GM12878 (cell line): Measurements from ENCODE around the gene PDGFC. TPM values are rescaled to one million over a fixed set of nuclear protein-coding genes. Genes with fewer than 3 reads are reported as not detected.

Source experiments
- ATAC-seq: fragments of 200-7000 bp; cut with Tn5 transposase; 3 replicates; pipeline ENCODE4 v1.9.1; 2020; ENCODE audit warnings: mild to moderate bottlenecking, moderate library complexity
- BruUV-seq: library from RNA; stranded (reverse); fragments of 400-500 nt; replicated peaks from 2 replicates; lab custom pipeline; 2021; lab: Mats Ljungman, UMichigan
- CTCF ChIA-PET: fragments of 300-600 bp; sonication (Branson Sonifier 250); formaldehyde crosslinking; extraction: SDS; loops from one replicate; lab custom pipeline; 2021; ENCODE audit warnings: inconsistent platforms; lab: Yijun Ruan, JAX
- POLR2A ChIA-PET: fragments of 350-600 bp; formaldehyde crosslinking; extraction: SDS; loops from one replicate; lab custom pipeline; 2021; ENCODE audit warnings: inconsistent platforms; lab: Charles Lee
- RAD21 ChIA-PET: fragments of 300-600 bp; sonication (Branson Sonifier 250); formaldehyde crosslinking; loops from one replicate; lab custom pipeline; 2023; ENCODE audit warnings: antibody characterized with exemption; ENCODE audit not compliant: unreplicated experiment; lab: Charles Lee
- SMC1A ChIA-PET: fragments of 300-600 bp; sonication (Branson Sonifier 250); formaldehyde crosslinking; loops from one replicate; lab custom pipeline; 2023; ENCODE audit not compliant: unreplicated experiment, uncharacterized antibody; lab: Charles Lee
- DNase-seq: peaks from one replicate; pipeline ENCODE4 v3.0.0-alpha.2; 2011; ENCODE audit warnings: low read depth, low spot score
- FAIRE-seq: peaks from 3 replicates; lab custom pipeline; 2011; peaks lifted over from hg19 to GRCh38; lab: Jason Lieb, UNC
- H2AFZ ChIP-seq: 2 replicates; pipeline ENCODE4 v1.6.0; 2011; ENCODE audit warnings: low read depth, low read length, control low read depth; ENCODE audit not compliant: control insufficient read depth
- H3K27ac ChIP-seq: 2 replicates; pipeline ENCODE4 v1.5.1; 2011; ENCODE audit warnings: control low read depth; ENCODE audit not compliant: control insufficient read depth, insufficient read depth
- H3K27me3 ChIP-seq, 2 experiments: replicated peaks in 1 of 2; 2 replicates each; pipeline versions ENCODE4 v1.6.0 to v1.6.1; 2011; ENCODE audit warnings: low read length in 1 of 2; ENCODE audit not compliant: control insufficient read depth in 2 of 2, insufficient read depth in 2 of 2
- H3K36me3 ChIP-seq, 2 experiments: 2 replicates each; pipeline ENCODE4 v1.5.1; 2011; ENCODE audit warnings: low read length in 1 of 2; ENCODE audit not compliant: control insufficient read depth in 2 of 2, insufficient read depth in 2 of 2
- H3K4me1 ChIP-seq: 2 replicates; pipeline ENCODE4 v1.6.1; 2011; ENCODE audit warnings: mild to moderate bottlenecking, low read length, moderate library complexity, mixed read lengths; ENCODE audit not compliant: control insufficient read depth, insufficient read depth
- H3K4me2 ChIP-seq: 2 replicates; pipeline ENCODE4 v1.6.0; 2011; ENCODE audit warnings: control low read depth; ENCODE audit not compliant: control insufficient read depth, insufficient read depth
- H3K4me3 ChIP-seq: fragments of 200-600 bp; sonication (generic); 2 replicates; pipeline ENCODE4 v1.5.1; 2016
- H3K79me2 ChIP-seq: 2 replicates; pipeline ENCODE4 v1.6.0; 2011; ENCODE audit warnings: low read length; ENCODE audit not compliant: control insufficient read depth, insufficient read depth
- H3K9ac ChIP-seq: 2 replicates; pipeline ENCODE4 v1.8.0; 2011; ENCODE audit warnings: low read length, control low read depth, mixed read lengths; ENCODE audit not compliant: control insufficient read depth, insufficient read depth
- H3K9me3 ChIP-seq: replicated peaks from 3 replicates; pipeline ENCODE4 v1.5.1; 2011; ENCODE audit warnings: mild to moderate bottlenecking, low read length; ENCODE audit not compliant: control insufficient read depth, insufficient read depth
- H4K20me1 ChIP-seq: 2 replicates; pipeline ENCODE4 v1.6.0; 2011; ENCODE audit not compliant: control insufficient read depth, insufficient read depth
- ATF7 ChIP-seq: fragments of 450-650 bp; IDR thresholded peaks from 2 replicates; pipeline ENCODE4 v1.6.1; 2016; ENCODE audit warnings: low read depth, mild to moderate bottlenecking
- MEF2B ChIP-seq: fragments of 450-650 bp; IDR thresholded peaks from 2 replicates; pipeline ENCODE4 v1.6.1; 2018; ENCODE audit warnings: mild to moderate bottlenecking, moderate library complexity; ENCODE audit not compliant: partially characterized antibody, poor library complexity, severe bottlenecking
- MYC ChIP-seq: IDR thresholded peaks from 2 replicates; pipeline ENCODE4 v1.6.1; 2011; ENCODE audit warnings: mild to moderate bottlenecking, low read length, moderate library complexity, inconsistent platforms; ENCODE audit not compliant: insufficient read depth, insufficient replicate concordance, insufficient read length, severe bottlenecking
- RAD21 ChIP-seq: IDR thresholded peaks from 2 replicates; pipeline ENCODE4 v1.6.1; 2011; ENCODE audit warnings: mild to moderate bottlenecking, low read depth, low read length, moderate library complexity; ENCODE audit not compliant: insufficient read depth
- RBBP5 ChIP-seq: fragments of 200-600 bp; sonication (generic); conservative IDR thresholded peaks from 2 replicates; pipeline ENCODE4 v1.6.1; 2016
- SIX5 ChIP-seq: IDR thresholded peaks from 2 replicates; pipeline ENCODE4 v1.6.1; 2011; ENCODE audit warnings: mild to moderate bottlenecking, low read depth, low read length, moderate library complexity; ENCODE audit not compliant: severe bottlenecking
- SPI1 ChIP-seq: IDR thresholded peaks from 2 replicates; pipeline ENCODE4 v1.6.1; 2011; ENCODE audit warnings: low read depth, mild to moderate bottlenecking, low read length, moderate library complexity, borderline replicate concordance; ENCODE audit not compliant: insufficient read depth
- SUPT20H ChIP-seq: IDR thresholded peaks from 2 replicates; pipeline ENCODE4 v1.6.1; 2011; ENCODE audit warnings: low read depth, mild to moderate bottlenecking, low read length, moderate library complexity, borderline replicate concordance; ENCODE audit not compliant: control insufficient read depth
- YBX1 ChIP-seq: fragments of 450-650 bp; IDR thresholded peaks from 2 replicates; pipeline ENCODE4 v1.6.1; 2016; ENCODE audit warnings: antibody characterized with exemption
- WGBS: methylation state at CpG from one replicate; pipeline ENCODE4 v1.1.6; 2016; ENCODE audit warnings: low lambda C conversion rate; ENCODE audit not compliant: insufficient replicate concordance, insufficient coverage; ENCODE audit errors: missing lambda C conversion rate; 5-methylcytosine and 5-hydroxymethylcytosine counted together
- in situ Hi-C: fragments of 300-500 bp; cut with MboI; formaldehyde crosslinking; loops from 9 replicates; pipeline ENCODE4 v1.14.3; 2018; ENCODE audit warnings: mixed read lengths
- intact Hi-C: fragments of 100-400 bp; cut with micrococcal nuclease; formaldehyde crosslinking; loops from one replicate; pipeline ENCODE4 v1.14.2; 2022; ENCODE audit not compliant: unreplicated experiment
- polyA plus RNA-seq, 11 experiments: library from polyadenylated mRNA; depleted of rRNA in 4 of 11; unstranded in 6 of 11; stranded (reverse) in 5 of 11; fragments of >200 nt; fragmentation: Nextera tagmentation in 4 of 11; fragmentation: Illumina TruSeq in 1 of 11; extraction: Ambion mirVana in 4 of 11; extraction: Trizol in 1 of 11; gene quantifications; 1 replicate in 1 of 11; 2 replicates in 10 of 11; pipeline versions ENCODE4 v1.2.1 to v1.2.3, GENCODE V29; 2011 to 2016; ENCODE audit warnings: inconsistent platforms in 2 of 11, missing spikeins in 2 of 11, low read depth in 1 of 11
- total RNA-seq, 4 experiments: library from RNA; depleted of rRNA in 3 of 4; stranded (reverse); fragments of >200 nt in 3 of 4; fragmentation: Illumina TruSeq in 1 of 4; extraction: Trizol in 1 of 4; gene quantifications; 2 replicates each; pipeline versions ENCODE4 v1.2.1 to v1.2.3, GENCODE V29; 2013 to 2021
- TF ChIP-seq, protein P1 (sequence below): fragments of 450-650 bp; IDR thresholded peaks from 2 replicates; pipeline ENCODE4 v1.6.1; 2018; ENCODE audit warnings: mild to moderate bottlenecking, low read depth, moderate library complexity; ENCODE audit not compliant: partially characterized antibody
- TF ChIP-seq, protein P2 (sequence below), 3 experiments: IDR thresholded peaks in 2 of 3; conservative IDR thresholded peaks in 1 of 3; 2 replicates each; pipeline ENCODE4 v1.5.1; 2011; ENCODE audit warnings: low read depth in 3 of 3, low read length in 3 of 3, mild to moderate bottlenecking in 3 of 3, control low read depth in 2 of 3, moderate library complexity in 2 of 3, inconsistent platforms in 1 of 3, mixed read lengths in 1 of 3; ENCODE audit not compliant: control insufficient read depth in 2 of 3, insufficient read depth in 1 of 3; ENCODE audit errors: extremely low read depth in 1 of 3
- TF ChIP-seq, protein P3 (sequence below): IDR thresholded peaks from 2 replicates; pipeline ENCODE4 v1.6.1; 2011; ENCODE audit warnings: low read depth, low read length, improper control_type of control experiment, borderline replicate concordance
- TF ChIP-seq, protein P4 (sequence below): fragments of 450-650 bp; formaldehyde crosslinking; IDR thresholded peaks from 2 replicates; pipeline ENCODE4 v1.5.0; 2022; ENCODE audit warnings: mild to moderate bottlenecking, missing genetic modification characterization

The PDGFC gene
- total and polyA plus RNA-seq, 10 of the 15 experiments (the other 5 are each of a cell fraction or from before 2014, with no cell fraction given) = 0.02 to 0.18 TPM; not detected in 8

DNA sequence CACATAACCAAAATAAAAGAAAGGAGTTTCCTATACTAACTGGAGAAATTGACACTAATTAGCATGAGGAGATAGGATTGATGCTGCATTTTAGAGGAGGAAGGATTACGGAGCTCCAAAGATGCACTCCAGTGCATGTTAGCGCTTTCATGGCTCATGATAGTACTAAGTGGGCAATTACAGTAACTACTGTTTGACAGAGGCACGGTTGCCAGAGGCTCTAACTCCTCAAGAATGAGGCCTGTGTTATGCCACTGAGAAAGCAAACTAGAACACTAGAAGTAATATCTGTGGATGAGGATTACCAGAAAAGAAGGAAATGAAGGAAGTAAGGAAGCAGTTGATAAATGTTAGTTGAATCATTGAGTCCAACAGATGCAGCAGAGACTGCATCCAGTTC lies 19.6 kb upstream of the PDGFC start:
- no peaks in the 10 kb centered on the region; the same call in 2 of the 3 replicates for H3K9me3 ChIP-seq
- intact Hi-C loops (no loop called here), in situ Hi-C loops (no loop called here)
- no TSS peak for BruUV-seq
- H3K27ac ChIP-seq = no peak overlapping the region
- H3K79me2 ChIP-seq = no peaks in the 10 kb centered on the region
- FAIRE-seq (no peak), DNase-seq (no peak), ATAC-seq (no peak)
- CTCF ChIA-PET = no interaction called here
- no peaks in the 10 kb centered on the region; a peak in 1 of 4 replicates for H3K27me3 ChIP-seq
- no peaks in the 10 kb centered on the region for H3K4me1 ChIP-seq
- SMC1A ChIA-PET = no interaction called here
- no peaks in the 10 kb centered on the region for H3K36me3 ChIP-seq
- POLR2A ChIA-PET = no interaction called here
- H2AFZ ChIP-seq = no peak overlapping the region
- H3K9ac ChIP-seq = no peak overlapping the region
- no peak overlapping the region for H3K4me2 ChIP-seq
- RAD21 ChIA-PET = no interaction called here
- WGBS = 10% methylated on average over 3 of the region's 3 CpGs
- no peaks in the 10 kb centered on the region for H4K20me1 ChIP-seq
- H3K4me3 ChIP-seq = no peak overlapping the region
- TF ChIP-seq, protein P1, sequence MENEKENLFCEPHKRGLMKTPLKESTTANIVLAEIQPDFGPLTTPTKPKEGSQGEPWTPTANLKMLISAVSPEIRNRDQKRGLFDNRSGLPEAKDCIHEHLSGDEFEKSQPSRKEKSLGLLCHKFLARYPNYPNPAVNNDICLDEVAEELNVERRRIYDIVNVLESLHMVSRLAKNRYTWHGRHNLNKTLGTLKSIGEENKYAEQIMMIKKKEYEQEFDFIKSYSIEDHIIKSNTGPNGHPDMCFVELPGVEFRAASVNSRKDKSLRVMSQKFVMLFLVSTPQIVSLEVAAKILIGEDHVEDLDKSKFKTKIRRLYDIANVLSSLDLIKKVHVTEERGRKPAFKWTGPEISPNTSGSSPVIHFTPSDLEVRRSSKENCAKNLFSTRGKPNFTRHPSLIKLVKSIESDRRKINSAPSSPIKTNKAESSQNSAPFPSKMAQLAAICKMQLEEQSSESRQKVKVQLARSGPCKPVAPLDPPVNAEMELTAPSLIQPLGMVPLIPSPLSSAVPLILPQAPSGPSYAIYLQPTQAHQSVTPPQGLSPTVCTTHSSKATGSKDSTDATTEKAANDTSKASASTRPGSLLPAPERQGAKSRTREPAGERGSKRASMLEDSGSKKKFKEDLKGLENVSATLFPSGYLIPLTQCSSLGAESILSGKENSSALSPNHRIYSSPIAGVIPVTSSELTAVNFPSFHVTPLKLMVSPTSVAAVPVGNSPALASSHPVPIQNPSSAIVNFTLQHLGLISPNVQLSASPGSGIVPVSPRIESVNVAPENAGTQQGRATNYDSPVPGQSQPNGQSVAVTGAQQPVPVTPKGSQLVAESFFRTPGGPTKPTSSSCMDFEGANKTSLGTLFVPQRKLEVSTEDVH = no peak
- TF ChIP-seq MEF2B = no peak
- TF ChIP-seq, protein P2, sequence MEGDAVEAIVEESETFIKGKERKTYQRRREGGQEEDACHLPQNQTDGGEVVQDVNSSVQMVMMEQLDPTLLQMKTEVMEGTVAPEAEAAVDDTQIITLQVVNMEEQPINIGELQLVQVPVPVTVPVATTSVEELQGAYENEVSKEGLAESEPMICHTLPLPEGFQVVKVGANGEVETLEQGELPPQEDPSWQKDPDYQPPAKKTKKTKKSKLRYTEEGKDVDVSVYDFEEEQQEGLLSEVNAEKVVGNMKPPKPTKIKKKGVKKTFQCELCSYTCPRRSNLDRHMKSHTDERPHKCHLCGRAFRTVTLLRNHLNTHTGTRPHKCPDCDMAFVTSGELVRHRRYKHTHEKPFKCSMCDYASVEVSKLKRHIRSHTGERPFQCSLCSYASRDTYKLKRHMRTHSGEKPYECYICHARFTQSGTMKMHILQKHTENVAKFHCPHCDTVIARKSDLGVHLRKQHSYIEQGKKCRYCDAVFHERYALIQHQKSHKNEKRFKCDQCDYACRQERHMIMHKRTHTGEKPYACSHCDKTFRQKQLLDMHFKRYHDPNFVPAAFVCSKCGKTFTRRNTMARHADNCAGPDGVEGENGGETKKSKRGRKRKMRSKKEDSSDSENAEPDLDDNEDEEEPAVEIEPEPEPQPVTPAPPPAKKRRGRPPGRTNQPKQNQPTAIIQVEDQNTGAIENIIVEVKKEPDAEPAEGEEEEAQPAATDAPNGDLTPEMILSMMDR (IDR thresholded peaks at IDR 0.05 in 2 of 3, conservative IDR thresholded peaks at IDR 0.05 in 1 of 3; ENCODE audit: control insufficient read depth in 2 of 3, extremely low read depth in 1 of 3, insufficient read depth in 1 of 3, low read depth in 3 of 3, low read length in 3 of 3) = no peak
- no peak for TF ChIP-seq SPI1
- no peak for TF ChIP-seq RBBP5
- no peak for TF ChIP-seq ATF7
- no peak for TF ChIP-seq MYC
- no peak for TF ChIP-seq RAD21
- no peak for TF ChIP-seq SUPT20H
- TF ChIP-seq SIX5 = no peak
- TF ChIP-seq, protein P3, sequence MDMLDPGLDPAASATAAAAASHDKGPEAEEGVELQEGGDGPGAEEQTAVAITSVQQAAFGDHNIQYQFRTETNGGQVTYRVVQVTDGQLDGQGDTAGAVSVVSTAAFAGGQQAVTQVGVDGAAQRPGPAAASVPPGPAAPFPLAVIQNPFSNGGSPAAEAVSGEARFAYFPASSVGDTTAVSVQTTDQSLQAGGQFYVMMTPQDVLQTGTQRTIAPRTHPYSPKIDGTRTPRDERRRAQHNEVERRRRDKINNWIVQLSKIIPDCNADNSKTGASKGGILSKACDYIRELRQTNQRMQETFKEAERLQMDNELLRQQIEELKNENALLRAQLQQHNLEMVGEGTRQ = no peak
- TF ChIP-seq, protein P4, sequence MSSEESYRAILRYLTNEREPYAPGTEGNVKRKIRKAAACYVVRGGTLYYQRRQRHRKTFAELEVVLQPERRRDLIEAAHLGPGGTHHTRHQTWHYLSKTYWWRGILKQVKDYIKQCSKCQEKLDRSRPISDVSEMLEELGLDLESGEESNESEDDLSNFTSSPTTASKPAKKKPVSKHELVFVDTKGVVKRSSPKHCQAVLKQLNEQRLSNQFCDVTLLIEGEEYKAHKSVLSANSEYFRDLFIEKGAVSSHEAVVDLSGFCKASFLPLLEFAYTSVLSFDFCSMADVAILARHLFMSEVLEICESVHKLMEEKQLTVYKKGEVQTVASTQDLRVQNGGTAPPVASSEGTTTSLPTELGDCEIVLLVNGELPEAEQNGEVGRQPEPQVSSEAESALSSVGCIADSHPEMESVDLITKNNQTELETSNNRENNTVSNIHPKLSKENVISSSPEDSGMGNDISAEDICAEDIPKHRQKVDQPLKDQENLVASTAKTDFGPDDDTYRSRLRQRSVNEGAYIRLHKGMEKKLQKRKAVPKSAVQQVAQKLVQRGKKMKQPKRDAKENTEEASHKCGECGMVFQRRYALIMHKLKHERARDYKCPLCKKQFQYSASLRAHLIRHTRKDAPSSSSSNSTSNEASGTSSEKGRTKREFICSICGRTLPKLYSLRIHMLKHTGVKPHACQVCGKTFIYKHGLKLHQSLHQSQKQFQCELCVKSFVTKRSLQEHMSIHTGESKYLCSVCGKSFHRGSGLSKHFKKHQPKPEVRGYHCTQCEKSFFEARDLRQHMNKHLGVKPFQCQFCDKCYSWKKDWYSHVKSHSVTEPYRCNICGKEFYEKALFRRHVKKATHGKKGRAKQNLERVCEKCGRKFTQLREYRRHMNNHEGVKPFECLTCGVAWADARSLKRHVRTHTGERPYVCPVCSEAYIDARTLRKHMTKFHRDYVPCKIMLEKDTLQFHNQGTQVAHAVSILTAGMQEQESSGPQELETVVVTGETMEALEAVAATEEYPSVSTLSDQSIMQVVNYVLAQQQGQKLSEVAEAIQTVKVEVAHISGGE (CRISPR knock-in tag) = no peak
- TF ChIP-seq YBX1 = no peak
